Effector memory CD4-positive, alpha-beta T cell (primary cell): Measurements from ENCODE around the gene ARHGAP4.

Experiments
- DNase-seq, 3 donors: peaks; one replicate each; pipeline ENCODE4 v3.0.0-alpha.2; 2020
- H3K27ac ChIP-seq: 2 replicates; pipeline ENCODE4 v1.7.0; 2013; ENCODE audit warnings: mild to moderate bottlenecking, low read length, moderate library complexity; ENCODE audit not compliant: insufficient read depth, poor library complexity, severe bottlenecking
- H3K27me3 ChIP-seq: replicated peaks from 2 replicates; pipeline ENCODE4 v1.7.0; 2013; ENCODE audit warnings: mild to moderate bottlenecking, low read length; ENCODE audit not compliant: insufficient read depth, control insufficient read depth, poor library complexity, severe bottlenecking
- H3K36me3 ChIP-seq: 2 replicates; pipeline ENCODE4 v1.7.0; 2013; ENCODE audit warnings: mild to moderate bottlenecking, low read length, moderate library complexity; ENCODE audit not compliant: control insufficient read depth, insufficient read depth
- H3K4me1 ChIP-seq: 2 replicates; pipeline ENCODE4 v1.7.0; 2013; ENCODE audit warnings: low read length, mild to moderate bottlenecking; ENCODE audit not compliant: control insufficient read depth, insufficient read depth, poor library complexity, severe bottlenecking
- H3K4me3 ChIP-seq: 2 replicates; pipeline ENCODE4 v1.7.0; 2013; ENCODE audit warnings: low read length, low read depth, mild to moderate bottlenecking; ENCODE audit not compliant: insufficient read depth, poor library complexity, severe bottlenecking
- H3K9me3 ChIP-seq: 2 replicates; pipeline ENCODE4 v1.7.0; 2013; ENCODE audit warnings: mild to moderate bottlenecking, low read length, moderate library complexity; ENCODE audit not compliant: control insufficient read depth

The ARHGAP4 gene

GRCh38 chrX:153933748-153934147 lies 7.7 kb upstream of the ARHGAP4 start:
- Histone ChIP-seq H3K4me3 (no peak overlapping the region), H3K27me3 (no peaks in the 10 kb centered on the region), H3K36me3 (peaks cover 8% of the 10 kb centered on the region), H3K4me1 (peaks cover 7% of the 10 kb centered on the region), H3K9me3 (no peaks in the 10 kb centered on the region), H3K27ac (peak overlapping the region; percentile 14)
- no peak for DNase-seq

DNA sequence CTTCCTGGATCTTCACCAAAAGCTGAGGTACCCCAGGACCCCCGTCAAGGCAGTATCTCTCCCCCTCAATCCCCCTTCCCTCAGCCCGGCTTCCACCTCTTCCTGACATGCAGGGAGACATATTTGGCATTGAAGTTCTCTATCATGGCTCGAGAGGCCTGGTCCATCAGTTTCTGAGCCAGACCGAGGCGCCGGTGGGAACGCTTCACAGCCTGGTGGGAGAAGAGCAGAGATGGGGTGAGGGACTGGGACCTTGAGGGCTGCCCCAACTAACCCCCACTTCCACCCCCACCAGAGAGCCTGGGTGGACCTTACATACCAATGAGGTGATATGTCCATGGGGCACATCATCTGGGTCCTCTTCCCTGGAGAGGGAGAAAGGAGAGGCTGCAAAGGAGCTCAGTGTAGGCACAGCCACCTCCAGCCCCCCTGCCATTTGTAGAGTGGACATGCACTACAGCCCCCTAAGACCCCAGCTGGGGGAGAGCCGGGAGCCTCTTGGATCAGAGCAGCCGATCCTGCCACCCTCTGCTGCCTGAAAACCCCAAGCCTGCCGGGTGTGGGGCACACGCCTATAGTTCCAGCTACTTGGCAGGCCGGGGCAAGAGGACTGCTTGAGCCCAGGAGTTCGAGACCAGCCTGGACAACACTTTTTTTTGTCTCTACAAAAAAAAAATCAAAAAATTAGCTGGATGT lies 6.3 kb upstream of the ARHGAP4 start:
- Histone ChIP-seq H3K9me3 (no peaks in the 10 kb centered on the region), H3K27me3 (no peaks in the 10 kb centered on the region), H3K36me3 (peaks cover 8% of the 10 kb centered on the region), H3K4me1 (peaks cover 8% of the 10 kb centered on the region), H3K27ac (no peak overlapping the region), H3K4me3 (no peak overlapping the region)
- no peak for DNase-seq

GRCh38 chrX:153931748-153932147 lies 5.7 kb upstream of the ARHGAP4 start:
- no peak for DNase-seq
- H3K4me3 ChIP-seq: no peak overlapping the region
- no peaks in the 10 kb centered on the region for H3K9me3 ChIP-seq
- peaks cover 8% of the 10 kb centered on the region for H3K36me3 ChIP-seq
- no peaks in the 10 kb centered on the region for H3K27me3 ChIP-seq
- no peak overlapping the region for H3K27ac ChIP-seq
- H3K4me1 ChIP-seq: peaks cover 14% of the 10 kb centered on the region

GRCh38 chrX:153931151-153931550 lies 5.1 kb upstream of the ARHGAP4 start:
- Histone ChIP-seq H3K27ac (no peak overlapping the region), H3K4me3 (no peak overlapping the region), H3K27me3 (no peaks in the 10 kb centered on the region), H3K9me3 (no peaks in the 10 kb centered on the region), H3K36me3 (peaks cover 8% of the 10 kb centered on the region), H3K4me1 (peaks cover 19% of the 10 kb centered on the region)
- no peak for DNase-seq

- no peak for DNase-seq
- Histone ChIP-seq H3K9me3 (no peaks in the 10 kb centered on the region), H3K27me3 (no peaks in the 10 kb centered on the region), H3K4me1 (peaks cover 20% of the 10 kb centered on the region), H3K36me3 (peaks cover 8% of the 10 kb centered on the region), H3K27ac (no peak overlapping the region), H3K4me3 (no peak overlapping the region)
These were observed 4.2 kb upstream of the ARHGAP4 start for GRCh38 chrX:153930011-153930910.

GRCh38 chrX:153929576-153929975 lies 3.5 kb upstream of the ARHGAP4 start:
- Histone ChIP-seq H3K9me3 (no peaks in the 10 kb centered on the region), H3K4me3 (no peak overlapping the region), H3K36me3 (peaks cover 8% of the 10 kb centered on the region), H3K27me3 (no peaks in the 10 kb centered on the region), H3K27ac (no peak overlapping the region), H3K4me1 (peaks cover 20% of the 10 kb centered on the region)
- DNase-seq: no peak

GRCh38 chrX:153928846-153929245 lies 2.8 kb upstream of the ARHGAP4 start:
- peaks cover 8% of the 10 kb centered on the region for H3K36me3 ChIP-seq
- peaks cover 20% of the 10 kb centered on the region for H3K4me1 ChIP-seq
- peak overlapping the region; percentile 45 for H3K27ac ChIP-seq
- DNase-seq: no peak
- H3K9me3 ChIP-seq: no peaks in the 10 kb centered on the region
- no peaks in the 10 kb centered on the region for H3K27me3 ChIP-seq
- H3K4me3 ChIP-seq: no peak overlapping the region

- DNase-seq: peak; percentile 90 to 95 (median 90)
- Histone ChIP-seq H3K27me3 (no peaks in the 10 kb centered on the region), H3K36me3 (peaks cover 8% of the 10 kb centered on the region), H3K4me1 (peaks cover 24% of the 10 kb centered on the region), H3K9me3 (no peaks in the 10 kb centered on the region), H3K4me3 (peak overlapping the region; percentile 60), H3K27ac (peak overlapping the region; percentile 98)
These were observed 2.1 kb upstream of the ARHGAP4 start for GRCh38 chrX:153927922-153928760.

DNA sequence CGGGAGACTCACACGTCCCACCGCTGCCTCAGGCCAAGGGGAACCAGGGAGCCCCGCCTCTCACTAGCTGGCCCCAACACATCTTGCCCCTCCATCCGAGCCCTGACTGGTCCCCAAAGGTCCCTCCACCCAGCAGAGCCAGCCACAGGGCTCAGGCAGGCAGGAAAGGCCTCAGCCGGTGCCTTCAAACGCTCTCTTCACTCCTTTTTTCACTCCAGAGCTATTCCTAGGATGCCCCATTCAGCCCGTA lies 1.5 kb upstream of the ARHGAP4 start:
- H3K9me3 ChIP-seq: no peaks in the 10 kb centered on the region
- H3K27me3 ChIP-seq: no peaks in the 10 kb centered on the region
- peaks cover 8% of the 10 kb centered on the region for H3K36me3 ChIP-seq
- peak overlapping the region; percentile 60 for H3K4me3 ChIP-seq
- peaks cover 29% of the 10 kb centered on the region for H3K4me1 ChIP-seq
- no peak for DNase-seq
- peak overlapping the region; percentile 98 for H3K27ac ChIP-seq
